COLO668 (cell line): ENCODE results near the gene LRRC2.
"Not testable (repeated sequence)": the region's sequence is repeated elsewhere in the genome, so short reads cannot be mapped to it uniquely, and the experiment has no call there.

Source experiments
- DNase-seq: peaks from one replicate; lab custom pipeline; 2025; ENCODE audit not compliant: unreplicated experiment; lab: John Stamatoyannopoulos, UW

The LRRC2 gene

GRCh38 chr3:46536758-46537157 lies 29.3 kb downstream of the LRRC2 start:
- DNase-seq = no peak

- DNase-seq = no peak
Observed at GRCh38 chr3:46535746-46536145, 30.4 kb downstream of the LRRC2 start.

- no peak for DNase-seq
Observed at GRCh38 chr3:46533091-46533490, 33.0 kb downstream of the LRRC2 start.

- DNase-seq = no peak
Observed at GRCh38 chr3:46527239-46527638, 38.9 kb downstream of the LRRC2 start.

DNA sequence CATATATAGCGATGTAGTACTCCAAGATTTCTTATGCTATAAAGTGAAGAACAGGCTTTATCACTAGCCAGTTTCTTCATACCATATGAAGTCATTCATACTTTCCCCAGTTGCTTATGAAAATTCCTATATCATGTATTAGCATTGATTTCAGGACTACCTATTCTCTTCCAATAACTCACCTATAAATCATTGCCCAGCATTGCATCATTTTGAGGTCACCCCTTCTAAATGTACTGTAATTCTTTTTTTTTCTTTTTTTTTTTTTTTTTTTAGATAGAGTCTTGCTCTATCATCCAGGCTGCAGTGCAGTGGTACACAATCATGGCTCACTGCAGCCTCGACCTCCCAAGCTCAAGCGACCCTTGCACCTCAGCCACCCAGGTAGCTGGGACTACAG lies 41.3 kb downstream of the LRRC2 start:
- DNase-seq = no peak

DNA sequence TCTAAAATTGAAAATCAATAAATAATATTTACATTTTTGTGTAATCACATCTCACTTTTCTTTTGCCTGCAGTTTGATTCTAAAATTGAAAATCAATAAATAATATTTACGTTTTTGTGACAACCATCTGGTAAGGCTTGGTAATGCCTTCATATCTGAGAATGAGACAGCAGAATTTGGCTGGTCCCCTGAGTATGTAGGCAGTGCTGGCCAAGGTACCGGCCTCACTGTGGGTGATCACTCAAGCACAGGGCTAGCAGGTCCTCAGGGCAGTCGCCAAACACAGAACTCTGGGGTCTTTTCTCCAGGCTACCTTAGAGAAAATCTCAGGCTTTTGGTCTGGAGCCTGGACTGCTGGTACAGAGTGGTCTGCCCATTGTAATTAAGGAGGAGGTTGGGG lies 42.1 kb downstream of the LRRC2 start:
- no peak for DNase-seq

- no peak for DNase-seq
Observed at GRCh38 chr3:46523556-46523955, 42.5 kb downstream of the LRRC2 start.

DNA sequence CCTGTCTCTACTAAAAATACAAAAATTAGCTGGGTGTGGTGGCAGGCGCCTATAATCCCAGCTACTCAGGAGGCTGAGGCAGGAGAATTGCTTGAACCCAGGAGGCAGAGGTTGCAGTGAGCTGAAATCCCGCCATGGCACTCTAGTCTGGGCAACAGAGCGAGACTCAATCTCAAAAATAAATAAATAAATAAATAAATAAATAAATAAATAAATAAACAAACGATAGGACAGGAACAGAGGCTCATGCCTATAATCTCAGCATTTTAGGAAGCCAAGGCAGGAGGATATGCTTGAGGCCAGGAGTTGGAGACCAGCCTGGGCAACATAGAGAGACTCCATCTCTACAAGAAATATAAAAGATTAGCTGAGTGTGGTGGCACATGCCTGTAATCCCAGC lies 43.9 kb downstream of the LRRC2 start:
- not testable (repeated sequence) for DNase-seq

- no peak for DNase-seq
Observed at GRCh38 chr3:46521096-46521495, 45.0 kb downstream of the LRRC2 start.

GRCh38 chr3:46520531-46520930 lies 45.6 kb downstream of the LRRC2 start:
- DNase-seq = no peak

DNA sequence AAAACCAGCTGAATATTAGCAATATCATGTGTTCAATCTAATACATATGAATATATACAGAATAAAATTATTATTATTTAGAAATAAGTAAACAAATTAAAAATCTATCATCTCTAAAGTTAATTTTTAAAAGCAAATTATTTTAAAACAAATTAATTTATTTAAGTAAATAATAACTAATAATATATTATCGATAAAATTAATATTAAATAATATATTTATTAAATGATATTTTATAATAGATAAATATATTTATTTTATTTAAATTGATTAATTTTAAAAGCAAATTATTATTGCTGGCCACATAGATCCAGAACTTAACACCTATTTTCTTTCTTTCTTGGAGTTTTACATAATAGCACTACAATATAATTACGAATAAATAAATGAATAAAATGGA lies 46.1 kb downstream of the LRRC2 start:
- no peak for DNase-seq

DNA sequence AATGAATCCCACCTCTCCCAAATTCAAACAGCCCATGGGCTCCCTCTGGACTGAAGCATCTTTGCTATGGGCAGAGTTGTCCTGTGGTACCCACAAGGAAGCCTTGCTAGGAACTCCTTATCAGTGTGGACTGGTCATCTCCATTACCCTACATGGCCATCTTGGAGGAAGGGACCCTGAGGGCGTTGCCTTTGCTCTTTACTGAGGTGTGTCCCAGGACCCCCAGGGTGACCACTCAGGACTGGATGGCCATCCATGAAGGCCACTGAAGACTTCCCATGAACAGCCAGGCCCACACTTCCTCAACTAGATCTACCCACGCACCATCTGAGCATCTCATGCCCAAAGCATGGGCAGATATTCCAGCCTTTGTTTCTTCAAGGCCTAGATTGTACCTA lies 48.3 kb downstream of the LRRC2 start:
- no peak for DNase-seq

- no peak for DNase-seq
Observed at GRCh38 chr3:46517016-46517783, 48.9 kb downstream of the LRRC2 start.

DNA sequence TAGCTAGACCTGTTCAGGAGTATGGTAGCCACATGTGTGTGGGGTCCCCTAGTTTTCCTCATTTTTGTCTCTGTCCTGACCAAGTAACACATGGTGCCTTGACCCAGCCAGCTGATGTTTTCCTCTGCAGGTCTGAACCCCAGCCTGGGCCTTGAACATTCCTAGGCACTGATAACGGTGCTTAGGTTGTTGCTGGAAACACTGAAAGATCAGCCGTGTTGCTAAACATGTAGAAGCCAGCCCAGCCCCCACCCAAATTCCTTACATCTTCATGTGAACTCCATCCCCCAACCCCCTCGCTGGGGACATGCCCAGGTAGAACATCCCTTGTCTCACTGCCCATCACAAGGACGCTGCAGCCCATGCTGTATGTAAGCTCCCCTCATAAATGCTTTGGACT lies 49.6 kb downstream of the LRRC2 start:
- DNase-seq = no peak

DNA sequence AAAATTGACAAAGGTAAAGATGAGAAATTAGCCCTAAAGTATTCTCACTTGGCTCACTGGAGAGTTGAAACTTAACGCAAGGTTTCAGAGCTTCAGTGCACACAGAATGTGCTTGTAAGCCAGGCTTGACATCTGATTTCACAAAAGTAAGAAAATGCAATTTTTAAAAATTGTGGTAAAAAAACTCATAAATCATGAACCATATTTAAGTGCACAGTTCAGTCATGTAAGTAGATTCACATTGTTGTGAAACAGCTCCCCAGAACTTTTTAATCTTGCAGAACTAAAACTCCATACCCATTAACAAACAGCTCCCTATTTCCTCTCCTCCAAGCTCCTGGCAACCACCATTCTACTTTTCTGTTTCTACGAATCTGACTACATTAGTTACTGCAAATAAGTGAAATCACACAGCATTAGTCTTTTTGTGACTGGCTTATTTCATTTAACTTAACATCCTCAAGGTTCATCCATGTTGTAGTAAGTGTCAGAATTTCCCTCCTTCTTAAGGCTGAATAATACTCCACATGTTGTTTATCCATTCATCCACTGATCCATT lies 53.8 kb downstream of the LRRC2 start:
- DNase-seq = no peak

DNA sequence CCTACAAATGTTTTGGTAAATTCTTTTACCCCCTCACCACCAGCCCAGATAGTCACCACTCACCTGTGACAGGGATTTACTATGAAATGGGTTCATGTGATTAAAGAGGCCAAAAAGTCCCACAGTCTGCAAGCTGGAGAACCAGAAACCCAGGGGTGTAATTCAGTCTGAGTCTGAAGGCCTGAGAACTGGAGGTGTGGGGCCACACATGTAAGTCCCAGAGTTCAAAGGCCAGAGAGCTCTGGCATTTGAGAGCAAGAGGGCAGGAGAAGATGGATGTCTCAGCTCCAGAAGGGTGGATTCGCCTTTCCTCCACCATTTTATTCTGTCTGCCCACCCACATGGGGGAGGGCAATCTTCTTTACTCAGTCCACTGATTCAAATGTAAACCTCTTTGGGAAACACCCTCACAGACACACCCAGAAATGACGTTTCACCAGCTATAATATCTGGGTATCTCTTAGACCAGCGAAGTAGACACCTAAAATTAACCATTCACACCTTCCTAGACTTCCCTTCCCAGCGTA lies 56.4 kb downstream of the LRRC2 start:
- no peak for DNase-seq

- DNase-seq = no peak
Observed at GRCh38 chr3:46508850-46509591, 57.1 kb downstream of the LRRC2 start.

DNA sequence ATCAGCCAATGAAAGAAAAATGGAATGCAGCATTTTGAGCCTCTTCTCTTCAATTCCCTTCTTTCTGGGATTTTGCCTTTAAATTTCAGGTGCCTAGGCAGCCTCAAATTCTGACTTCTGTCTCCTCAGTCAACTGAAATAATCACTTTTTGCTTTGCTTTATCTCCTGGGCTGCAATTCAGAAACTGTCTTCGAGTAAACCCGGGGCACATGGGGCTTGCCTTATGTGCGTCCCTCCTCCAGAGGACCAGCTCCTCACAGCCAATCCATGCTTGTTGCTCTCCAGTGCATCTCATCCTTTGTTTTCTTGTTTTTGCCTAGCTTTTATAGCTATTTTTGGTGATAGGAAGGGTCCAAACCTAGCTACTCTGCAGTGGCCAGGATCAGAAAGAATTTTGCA lies 59.6 kb downstream of the LRRC2 start:
- DNase-seq = no peak

- DNase-seq = no peak
Observed at GRCh38 chr3:46505953-46506352, 60.1 kb downstream of the LRRC2 start.

GRCh38 chr3:46504789-46505188 lies 61.3 kb downstream of the LRRC2 start:
- DNase-seq = no peak

DNA sequence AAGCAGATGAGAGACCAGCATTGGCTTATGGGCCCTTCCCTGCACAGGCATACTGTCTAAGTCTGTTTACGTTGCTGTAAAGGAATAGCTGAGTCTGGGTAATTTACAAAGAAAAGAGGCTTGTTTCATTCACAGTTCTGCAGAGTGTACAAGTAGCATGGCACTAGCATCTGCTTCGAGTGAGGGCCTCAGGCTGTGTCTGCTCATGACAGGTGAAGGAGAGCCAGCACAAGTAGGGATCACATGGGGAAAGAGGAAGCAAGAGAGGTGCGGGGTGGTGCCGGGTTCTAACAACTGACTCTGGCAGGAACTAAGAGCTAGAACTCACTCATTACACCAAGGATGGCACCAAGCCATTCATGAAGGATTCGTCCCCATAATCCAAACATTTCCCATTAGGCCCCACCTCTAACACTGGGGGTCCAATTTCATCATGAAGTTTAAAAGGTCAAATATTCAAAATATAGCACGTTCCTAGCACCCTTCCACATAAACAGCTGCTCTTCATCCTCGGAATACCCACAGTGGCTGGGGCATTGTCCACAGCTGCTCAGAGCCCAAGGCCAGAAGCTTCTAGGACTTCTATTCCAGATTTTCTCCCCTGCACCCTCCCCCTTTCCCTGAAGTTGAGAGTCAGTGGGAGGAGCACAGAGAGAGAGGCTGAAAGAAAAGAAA lies 62.8 kb downstream of the LRRC2 start:
- no peak for DNase-seq

DNA sequence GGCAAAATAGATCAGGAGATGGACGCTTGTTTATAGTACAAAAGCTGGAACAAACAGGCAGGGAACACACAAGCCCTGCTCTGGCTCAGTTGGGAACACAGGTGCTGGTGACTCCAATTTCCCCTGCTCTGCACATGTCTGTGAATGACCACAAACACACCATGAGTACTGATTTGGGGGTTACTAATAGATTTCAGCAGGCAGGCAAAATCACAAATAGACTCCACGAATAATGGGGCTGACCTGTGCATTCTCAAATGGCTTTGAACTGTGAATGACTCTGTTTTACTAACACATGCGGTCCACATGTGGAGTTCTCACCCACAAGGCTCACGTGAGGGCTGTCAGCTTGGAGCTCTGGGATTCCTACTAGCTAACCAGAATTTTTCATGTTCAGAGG lies 64.4 kb downstream of the LRRC2 start:
- no peak for DNase-seq
